ENCODE results near the gene OR7A5. TPM values are rescaled to one million over a fixed set of nuclear protein-coding genes. Genes with fewer than 3 reads are reported as not detected.
"Not testable (repeated sequence)": the region's sequence is repeated elsewhere in the genome, so short reads cannot be mapped to it uniquely, and the experiment has no call there.

Gene OR7A5
- total RNA-seq, 1 experiment from 2014 or later = not detected

DNA sequence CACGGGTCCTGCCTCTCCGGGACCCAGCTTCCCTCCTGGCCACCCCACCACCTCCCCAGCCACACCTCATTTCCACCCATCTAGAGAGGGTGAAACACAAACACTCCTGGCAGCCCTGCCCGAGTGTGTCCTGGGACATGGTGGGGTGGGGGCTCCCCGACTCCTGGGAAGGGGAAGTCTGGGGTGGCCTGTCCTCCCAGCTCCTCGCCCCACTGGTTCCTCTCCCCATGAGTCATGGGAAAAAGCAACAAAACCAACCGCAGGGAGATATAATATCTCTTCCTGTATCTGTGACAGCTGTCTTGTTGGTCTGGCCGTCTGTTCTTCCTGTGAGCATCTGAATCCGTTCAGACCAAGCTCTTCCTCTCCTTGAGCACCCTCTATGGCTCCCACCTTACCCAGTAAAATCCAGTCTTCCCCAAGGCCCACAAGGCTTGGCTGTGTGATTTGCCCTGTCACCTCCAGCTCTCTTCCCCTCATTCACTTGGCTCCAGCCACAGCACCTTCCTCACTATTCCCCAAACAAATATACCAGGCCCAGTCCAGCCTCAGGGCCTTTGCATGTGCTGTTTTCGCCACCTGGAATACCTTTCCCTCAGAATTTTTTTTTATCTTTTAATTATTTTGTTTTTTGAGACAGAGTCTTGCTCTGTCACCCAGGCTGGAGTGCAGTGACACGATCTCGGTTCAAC is 49.7 kb downstream of the OR7A5 start:
- peak; percentile 84 for DNase-seq (ENCODE audit: low read depth)

DNA sequence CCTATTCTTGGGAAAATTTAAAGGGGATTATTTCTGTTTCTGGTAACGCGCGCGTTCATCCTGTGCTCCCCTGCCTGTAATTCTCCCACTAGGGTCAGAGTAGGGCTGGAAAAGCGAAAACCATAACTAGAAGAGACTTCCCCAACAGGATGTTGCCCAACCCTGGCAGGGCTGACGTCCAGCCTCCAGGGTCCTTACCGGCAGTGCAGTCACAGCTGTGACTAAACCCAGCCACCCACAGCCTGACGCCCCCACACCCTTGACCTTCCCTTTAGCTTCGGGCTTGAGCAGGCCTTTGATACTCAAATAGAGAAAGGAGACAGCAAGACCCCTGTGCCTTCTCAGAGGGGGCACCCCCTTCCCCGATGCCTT is 50.3 kb downstream of the OR7A5 start:
- DNase-seq (ENCODE audit: low read depth) = peak; percentile 66

DNA sequence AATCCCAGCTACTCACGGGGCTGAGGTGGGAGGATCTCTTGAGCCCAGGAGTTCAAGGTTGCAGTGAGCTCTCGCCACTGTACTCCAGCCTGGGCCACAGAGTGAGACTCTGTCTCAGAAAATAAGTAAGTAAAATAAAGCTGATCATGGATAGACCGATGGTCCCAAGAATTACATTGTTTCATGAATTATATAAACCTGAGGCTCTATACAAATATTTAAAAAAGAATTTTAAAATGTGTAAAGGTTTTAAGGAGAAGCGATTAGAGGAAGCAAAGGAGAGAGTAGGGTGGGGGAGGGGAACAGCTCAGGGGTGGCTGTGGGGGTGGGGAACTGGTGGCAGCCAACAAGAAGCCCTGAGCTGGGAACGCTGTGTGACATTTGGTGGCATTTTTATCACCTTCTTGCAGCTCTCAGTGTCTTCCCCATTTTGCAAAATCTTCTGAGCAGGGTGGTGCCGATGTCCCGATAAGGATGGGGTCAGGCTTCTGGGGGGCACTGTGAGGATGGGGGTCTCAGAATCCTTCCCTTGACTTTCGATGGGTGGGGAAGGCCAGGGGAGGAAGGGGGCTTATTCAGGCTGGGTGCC is 51.5 kb downstream of the OR7A5 start:
- DNase-seq (ENCODE audit: low read depth) = not testable (repeated sequence)

DNA sequence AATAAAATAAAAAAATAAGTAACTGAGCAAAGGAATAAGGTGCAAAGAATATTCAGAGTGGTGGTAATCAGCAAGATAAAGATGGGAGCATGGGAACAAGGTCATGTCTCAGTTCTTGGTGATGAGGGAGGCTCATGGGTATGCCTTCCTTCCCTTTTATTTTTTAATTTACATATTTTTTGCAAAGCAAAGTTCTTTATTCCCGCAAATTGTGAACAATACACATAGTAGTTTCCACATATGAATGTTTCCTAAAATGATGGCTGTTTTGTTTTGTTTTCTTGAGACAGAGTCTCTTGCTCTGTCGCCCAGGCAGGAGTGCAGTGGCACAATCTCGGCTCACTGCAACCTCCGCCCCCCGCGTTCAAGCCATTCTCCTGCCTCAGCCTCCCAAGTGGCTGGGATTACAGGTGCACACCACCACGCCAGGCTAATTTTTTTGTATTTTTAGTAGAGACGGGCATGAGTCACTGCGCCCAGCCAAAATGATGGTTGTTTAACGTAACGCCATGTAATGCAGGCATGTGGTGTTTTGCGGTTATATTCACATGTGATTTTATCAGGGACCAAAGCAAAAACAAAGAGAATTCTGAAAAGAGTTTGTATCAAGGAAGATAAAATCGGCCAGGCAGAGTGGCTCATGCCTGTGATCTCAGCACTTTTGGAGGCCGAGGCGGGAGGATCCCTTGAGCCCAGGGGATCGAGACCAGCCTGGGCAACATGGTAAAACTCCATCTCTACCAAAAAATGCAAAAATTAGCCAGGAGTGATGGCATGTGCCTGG is 52.2 kb downstream of the OR7A5 start:
- DNase-seq (ENCODE audit: low read depth) = no peak

DNA sequence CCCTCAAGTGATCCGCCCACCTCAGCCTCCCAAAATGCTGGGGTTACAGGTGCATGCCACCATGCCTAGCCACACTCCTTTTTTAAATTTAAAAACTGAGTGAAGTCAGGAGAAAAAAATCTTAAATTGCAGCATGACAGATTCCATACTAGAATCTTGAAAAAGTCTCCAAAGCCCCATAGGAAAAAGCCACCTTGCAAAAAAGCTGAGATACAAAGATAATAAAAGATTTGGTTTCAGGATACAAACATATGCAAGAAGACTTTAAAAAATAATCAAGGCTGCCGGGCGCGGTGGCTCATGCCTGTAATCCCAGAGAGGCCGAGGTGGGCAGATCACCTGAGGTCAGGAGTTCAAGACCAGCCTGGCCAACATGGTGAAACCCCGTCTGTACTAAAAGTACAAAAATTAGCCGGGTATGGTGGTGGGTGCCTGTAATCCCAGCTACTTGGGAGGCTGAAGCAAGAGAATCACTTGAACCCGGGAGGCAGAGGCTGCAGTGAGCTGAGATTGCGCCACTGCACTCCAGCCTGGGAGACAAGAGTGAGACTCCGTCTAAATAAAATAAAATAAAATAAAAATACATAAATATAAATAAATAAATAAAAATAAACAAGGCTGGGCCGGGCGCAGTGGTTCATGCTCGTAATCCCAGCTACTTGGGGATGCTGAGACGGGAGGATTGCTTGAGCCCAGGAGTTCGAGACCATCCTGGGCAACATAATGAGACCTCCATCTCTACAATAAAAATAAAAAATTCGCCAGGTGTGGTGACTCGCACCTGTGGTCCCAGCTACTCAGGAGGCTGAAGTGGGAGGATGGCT is 53.1 kb downstream of the OR7A5 start:
- not testable (repeated sequence) for DNase-seq (ENCODE audit: low read depth)

DNA sequence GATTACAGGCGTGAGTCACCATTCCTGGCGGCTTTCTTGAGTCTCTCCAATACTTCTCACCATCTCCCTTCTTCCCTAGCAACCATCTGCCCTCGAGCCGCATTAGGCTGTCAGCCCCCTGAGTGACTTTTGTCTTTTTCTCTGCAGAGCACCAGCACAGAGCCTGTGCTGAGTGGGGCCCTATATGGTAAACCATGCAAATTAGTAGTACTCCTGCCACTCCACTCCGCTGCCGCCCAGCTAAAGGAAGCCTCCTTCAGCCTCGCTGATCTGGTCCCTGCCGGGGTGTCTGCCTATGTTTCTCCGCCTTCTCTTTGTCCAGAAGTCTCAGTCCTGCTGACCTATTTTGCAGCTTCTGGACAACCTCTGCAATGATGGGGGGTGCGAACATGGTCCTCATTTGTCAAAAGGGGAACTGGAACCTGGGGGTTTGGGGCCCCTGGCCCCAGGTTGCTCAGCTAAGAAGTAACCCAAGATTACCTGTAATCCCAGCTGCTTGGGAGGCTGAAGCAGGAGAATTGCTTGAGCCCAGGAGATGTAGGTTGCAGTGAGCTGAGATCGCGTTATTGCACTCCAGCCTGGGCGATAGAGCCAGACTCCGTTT is 54.3 kb downstream of the OR7A5 start:
- DNase-seq (ENCODE audit: low read depth) = not testable (repeated sequence)

DNA sequence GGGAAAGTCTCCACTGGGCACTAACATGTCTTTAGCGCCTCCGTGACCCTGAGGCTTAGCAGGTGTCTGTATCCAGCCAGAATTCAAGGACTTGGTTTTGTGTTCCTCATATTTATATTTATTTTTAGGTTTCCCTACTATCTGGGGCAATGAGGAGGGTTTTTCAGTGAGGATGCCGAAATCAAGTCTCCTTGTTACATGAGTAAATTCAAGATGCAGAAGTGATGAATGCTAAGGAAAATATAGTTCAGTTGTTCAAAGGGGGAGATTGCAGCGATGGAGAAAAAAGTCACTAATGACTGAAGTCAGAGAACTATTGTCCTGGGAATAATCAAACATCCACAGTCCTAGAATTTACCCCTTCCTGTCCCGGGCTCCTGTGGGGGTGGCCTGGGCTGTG is 55.8 kb downstream of the OR7A5 start:
- DNase-seq (ENCODE audit: low read depth) = no peak

DNA sequence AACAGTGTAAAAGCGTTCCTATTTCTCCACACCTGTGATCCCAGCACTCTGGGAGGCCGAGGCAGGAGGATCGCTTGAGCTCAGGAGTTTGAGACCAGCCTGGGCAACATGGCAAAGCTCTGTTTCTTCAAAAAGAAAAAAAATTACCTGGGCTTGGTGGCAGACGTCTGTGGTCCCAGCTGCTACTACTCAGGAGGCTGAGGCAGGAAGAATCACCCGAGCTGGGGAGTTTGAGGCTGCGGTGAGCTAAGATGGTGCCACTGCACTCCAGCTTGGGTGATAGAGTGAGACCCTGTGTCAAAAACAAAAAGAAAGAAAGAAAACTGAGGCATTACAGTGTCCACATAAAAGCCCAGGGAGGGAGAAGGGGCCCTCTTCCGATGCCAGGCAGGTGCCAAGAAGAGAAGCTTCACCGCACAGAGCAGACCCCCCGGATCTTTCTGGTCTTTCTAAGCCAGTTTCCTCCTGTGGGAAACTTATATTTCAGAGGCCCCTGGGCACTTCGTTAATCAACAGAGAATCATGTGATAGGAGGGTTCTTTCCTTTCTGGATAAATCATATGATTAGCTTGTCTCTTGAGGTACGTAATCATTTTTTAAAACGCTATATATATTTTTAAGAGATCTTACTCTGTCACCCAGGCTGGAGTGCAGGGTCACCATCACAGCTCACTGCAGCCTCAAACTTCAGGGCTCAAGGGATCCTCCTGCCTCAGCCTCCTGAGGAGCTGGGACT is 56.7 kb downstream of the OR7A5 start, which contains the start of gene ADGRE2:
Gene ADGRE2, minus strand, starts transcription at position 451 of the 736 bp plus-strand sequence. CDS start 1,804 bp downstream, outside the sequence.
- DNase-seq (ENCODE audit: low read depth) = not testable (repeated sequence)

DNA sequence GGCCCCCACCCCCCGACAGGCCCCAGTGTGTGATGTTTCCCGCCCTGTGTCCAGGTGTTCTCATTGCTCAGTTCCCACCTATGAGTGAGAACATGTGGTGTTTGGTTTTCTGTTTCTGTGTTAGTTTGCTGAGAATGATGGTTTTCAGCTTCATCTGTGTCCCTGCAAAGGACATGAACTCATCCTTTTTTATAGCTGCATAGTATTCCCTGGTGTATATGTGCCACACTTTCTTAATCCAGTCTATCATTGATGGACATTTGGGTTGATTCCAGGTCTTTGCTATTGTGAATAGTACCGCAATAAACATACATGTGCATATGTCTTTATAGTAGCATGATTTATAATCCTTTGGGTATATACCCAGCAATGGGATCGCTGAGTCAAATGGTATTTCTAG is 57.3 kb downstream of the OR7A5 start:
- DNase-seq (ENCODE audit: low read depth) = not testable (repeated sequence)

Other genes starting within 250 kb of the OR7A5 start
- not detected in 2 replicates for gene ADGRE3, start 160.3 kb downstream of the OR7A5 start, total RNA-seq (2014; rRNA removed; shearing (Covaris generic))
- 5.7 and 6.0 TPM in 2 replicates for gene ZNF333, start 145.1 kb downstream of the OR7A5 start, total RNA-seq (2014; rRNA removed; shearing (Covaris generic))
- not detected in 2 replicates for gene ADGRE2, start 56.6 kb downstream of the OR7A5 start, total RNA-seq (2014; rRNA removed; shearing (Covaris generic))
- 0.02 TPM in 1 of 2 replicates, not detected in the other for gene OR7C1, start within 50 bp of the OR7A5 start, total RNA-seq (2014; rRNA removed; shearing (Covaris generic))
- gene OR7A10, start 13.7 kb upstream of the OR7A5 start, total RNA-seq (2014; rRNA removed; shearing (Covaris generic)) = not detected in 2 replicates
- gene OR7A17, start 50.9 kb upstream of the OR7A5 start, total RNA-seq (2014; rRNA removed; shearing (Covaris generic)) = not detected in 2 replicates
- gene OR7C2, start 106.3 kb upstream of the OR7A5 start, total RNA-seq (2014; rRNA removed; shearing (Covaris generic)) = not detected in 2 replicates
- not detected in 2 replicates for gene SLC1A6, start 144.7 kb upstream of the OR7A5 start, total RNA-seq (2014; rRNA removed; shearing (Covaris generic))
- gene CASP14, start 214.3 kb upstream of the OR7A5 start, total RNA-seq (2014; rRNA removed; shearing (Covaris generic)) = not detected in 2 replicates
- gene OR1I1, start 247.0 kb upstream of the OR7A5 start, total RNA-seq (2014; rRNA removed; shearing (Covaris generic)) = not detected in 2 replicates